ENCODE measurements around the gene S1PR5. TPM values are rescaled to one million over a fixed set of nuclear protein-coding genes. Genes with fewer than 3 reads are reported as not detected.

S1PR5 gene, protein sequence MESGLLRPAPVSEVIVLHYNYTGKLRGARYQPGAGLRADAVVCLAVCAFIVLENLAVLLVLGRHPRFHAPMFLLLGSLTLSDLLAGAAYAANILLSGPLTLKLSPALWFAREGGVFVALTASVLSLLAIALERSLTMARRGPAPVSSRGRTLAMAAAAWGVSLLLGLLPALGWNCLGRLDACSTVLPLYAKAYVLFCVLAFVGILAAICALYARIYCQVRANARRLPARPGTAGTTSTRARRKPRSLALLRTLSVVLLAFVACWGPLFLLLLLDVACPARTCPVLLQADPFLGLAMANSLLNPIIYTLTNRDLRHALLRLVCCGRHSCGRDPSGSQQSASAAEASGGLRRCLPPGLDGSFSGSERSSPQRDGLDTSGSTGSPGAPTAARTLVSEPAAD
- total RNA-seq (2021; fragmentation: NEBNext Ultra II Directional; extraction: Animal tissue kit (Norgen Biotek cat#: 25700)) (8.6 and 8.7 TPM in 2 replicates), polyA plus RNA-seq (2011; rRNA removed) (2.4 and 3.6 TPM in 2 replicates), polyA minus RNA-seq (2011; rRNA and poly(A)+ RNA removed) (0.46 and 0.63 TPM in 2 replicates)
- 2.7 TPM for polyA plus RNA-seq (2011; cell fraction: cytosol; rRNA removed)
- 2.3 TPM for polyA plus RNA-seq (2011; cell fraction: nucleus; rRNA removed)
- polyA plus RNA-seq (2012, experiment 1 of 2), result 2.7 to 3.3 TPM (median 2.9 TPM) in 4 replicates
- 2.2 TPM for polyA plus RNA-seq (2012, experiment 2 of 2)
- polyA plus RNA-seq (2013, experiment 1 of 2), result 14.0 TPM
- 16.1 TPM for polyA plus RNA-seq (2013, experiment 2 of 2)
- 1.8 TPM for polyA minus RNA-seq (2011; cell fraction: cytosol; rRNA and poly(A)+ RNA removed)
- 2.0 TPM for polyA minus RNA-seq (2011; cell fraction: nucleus; rRNA and poly(A)+ RNA removed)
- long read RNA-seq, experiment 1, partial matches to known transcripts, result 0 of 3 reads
- long read RNA-seq, experiment 1, other reads (novel, unspliced or antisense), result 2 of 3 reads
- long read RNA-seq, experiment 2, result 0 reads

DNA sequence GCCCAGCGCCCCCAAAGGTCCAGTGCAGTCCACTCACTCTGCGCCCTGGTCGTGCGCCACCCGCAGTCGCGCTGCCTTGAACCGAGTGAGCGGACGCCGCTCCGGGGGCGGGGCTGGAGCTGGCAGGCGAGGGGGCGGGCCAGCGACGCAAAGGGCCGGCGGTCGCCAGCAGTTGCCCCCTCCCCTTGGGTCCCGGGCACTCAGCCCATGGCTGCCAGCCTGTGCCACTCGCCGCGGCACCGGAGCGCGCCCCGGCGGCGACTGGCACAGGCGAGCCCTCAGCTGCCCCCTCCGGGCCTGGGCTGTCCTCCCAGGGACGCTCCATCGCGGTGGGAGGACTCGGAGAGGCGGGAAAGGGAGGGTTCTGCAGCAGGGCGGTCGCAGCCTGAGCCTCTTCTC is at the start of gene S1PR5:
Gene S1PR5 (minus strand): TSS at position 87 of the 399 bp plus-strand sequence. CDS start 2,436 bp downstream, outside the sequence.
- Histone ChIP-seq H2BK120ac (replicated peaks; ENCODE audit: low read depth, low read length) (no peak within 1 kb of the TSS), H3K23ac (ENCODE audit: insufficient read length) (no peak within 1 kb of the TSS), H3K27me3 (replicated peaks in 1 of 4; ENCODE audit: control insufficient read depth in 3 of 4, extremely low read depth in 1 of 4, insufficient read depth in 3 of 4, low read length in 3 of 4) (peaks cover 43 to 71% (median 67%) of the 10 kb centered on the region in 4 experiments; a peak in 6 of 7 replicates), H3K14ac (ENCODE audit: insufficient read length) (no peak within 1 kb of the TSS), H3K23me2 (ENCODE audit: low read depth, low read length) (peaks cover 30% of the 10 kb centered on the region), H3K79me1 (ENCODE audit: low read depth, low read length) (no peaks in the 10 kb centered on the region; the same call in 1 of the 2 replicates), H3K79me2 (ENCODE audit: control insufficient read depth in 1 of 2, insufficient read depth in 2 of 2, low read length in 2 of 2) (no peaks in the 10 kb centered on the region), H3K9ac (replicated peaks in 1 of 4; ENCODE audit: extremely low read depth in 1 of 4, low read depth in 3 of 4, low read length in 3 of 4) (no peak within 1 kb of the TSS), H2AFZ (ENCODE audit: low read length) (peak within 1 kb of the TSS; percentile 89), H4K8ac (ENCODE audit: extremely low read depth, insufficient read depth, low read length) (no peak within 1 kb of the TSS), H2BK12ac (ENCODE audit: low read depth, low read length) (peak within 1 kb of the TSS; percentile 90; the same call in 1 of the 2 replicates), H3K56ac (replicated peaks; ENCODE audit: insufficient read length, low read depth, low read length) (no peak within 1 kb of the TSS), H4K20me1 (replicated peaks in 1 of 2; ENCODE audit: control insufficient read depth in 1 of 2, insufficient read depth in 2 of 2, low read length in 2 of 2) (peaks cover 2 to 6% of the 10 kb centered on the region in 2 experiments), H2BK15ac (ENCODE audit: low read length) (no peak within 1 kb of the TSS), H3K4me1 (replicated peaks in 1 of 4; ENCODE audit: control insufficient read depth in 3 of 4, insufficient read depth in 4 of 4, low read length in 3 of 4) (peaks cover 0 to 29% (median 10%) of the 10 kb centered on the region in 4 experiments; a peak in 5 of 7 replicates), H2BK20ac (ENCODE audit: low read length) (no peak within 1 kb of the TSS), H3K9me3 (ENCODE audit: insufficient read depth in 2 of 2, low read depth in 1 of 2, low read length in 1 of 2) (no peaks in the 10 kb centered on the region), H3K4me2 (ENCODE audit: insufficient read depth in 1 of 2, low read depth in 2 of 2, low read length in 2 of 2) (peak within 1 kb of the TSS; percentile 82 to 94), H3K36me3 (ENCODE audit: control insufficient read depth in 2 of 4, insufficient read depth in 4 of 4, low read length in 3 of 4) (no peaks in the 10 kb centered on the region), H3K4ac (replicated peaks; ENCODE audit: insufficient read length, low read depth, low read length) (peak within 1 kb of the TSS; percentile 32), H3K27ac (ENCODE audit: low read depth, low read length) (no peak within 1 kb of the TSS), H2AK5ac (ENCODE audit: low read depth, low read length) (no peak within 1 kb of the TSS), H4K5ac (ENCODE audit: insufficient read length, low read depth, low read length) (no peak within 1 kb of the TSS), H4K91ac (replicated peaks; ENCODE audit: insufficient read length, low read length) (no peak within 1 kb of the TSS), H3K4me3 (ENCODE audit: extremely low read depth in 1 of 4, insufficient read depth in 2 of 4, low read depth in 3 of 4, low read length in 4 of 4) (peak within 1 kb of the TSS; percentile 67 to 79 (median 78)), H2BK5ac (ENCODE audit: low read depth, low read length) (no peak within 1 kb of the TSS; the same call in 1 of the 2 replicates), H3K18ac (ENCODE audit: extremely low read depth, low read length) (peak within 1 kb of the TSS; percentile 90)
- ChIA-PET POLR2A (ENCODE audit: partially characterized antibody) (interaction anchor here (1.0 to 1.9 kb wide), 8 partner anchors 10 to 200 kb away, joined by 3 to 6 read pairs (median 4); partner anchors contain the start of genes DNM2 and KEAP1), CTCF (ENCODE audit: partially characterized antibody) (interaction anchor here (0.9 to 5.6 kb wide), 7 partner anchors 10 to 63 kb away, joined by 3 to 46 read pairs (median 4); no protein-coding TSS in a partner anchor)
- DNase-seq (ENCODE audit: low read depth in 1 of 2, low spot score in 2 of 2) (no peak), FAIRE-seq (no peak)
- WGBS, 2 experiments (ENCODE audit: extremely low coverage in 1 of 2, insufficient coverage in 1 of 2, insufficient read length in 1 of 2, insufficient replicate concordance in 2 of 2, low coverage in 1 of 2, low lambda C conversion rate in 2 of 2, missing lambda C conversion rate in 1 of 2), result 4% methylated on average over 21 of the region's 39 CpGs; no CpG with 5 or more reads in 1 of the 2 experiments
- peak; percentile 44 for TF ChIP-seq ASH2L (IDR thresholded peaks at IDR 0.05; ENCODE audit: low read length)
- 0 out of 2 replicates have a peak, but pooled peaks have one; percentile 0 for TF ChIP-seq PHF8 (conservative IDR thresholded peaks at IDR 0.05; ENCODE audit: low read depth, low read length)
- no peak for TF ChIP-seq KDM5A (IDR thresholded peaks at IDR 0.05; ENCODE audit: low read length)
- TF ChIP-seq EP300 (IDR thresholded peaks at IDR 0.05; ENCODE audit: borderline replicate concordance in 1 of 2, low read depth in 2 of 2, low read length in 2 of 2), result no peak
- TF ChIP-seq POU5F1 (IDR thresholded peaks at IDR 0.05; ENCODE audit: low read depth, low read length), result no peak
- no peak; a peak in 1 of 4 replicates for TF ChIP-seq HDAC2 (IDR thresholded peaks at IDR 0.05; ENCODE audit: borderline replicate concordance in 1 of 2, low read depth in 2 of 2, low read length in 2 of 2)
- no peak for TF ChIP-seq JUND (IDR thresholded peaks at IDR 0.05; ENCODE audit: low read length)
- no peak for TF ChIP-seq JUN (IDR thresholded peaks at IDR 0.05; ENCODE audit: low read depth, low read length)

All from H1 (cell line).